HL-60 (cell line): ENCODE data around the gene GRHL1.

Experiments
- GABPA ChIP-seq: IDR thresholded peaks from 2 replicates; pipeline ENCODE4 v1.6.1; 2012; ENCODE audit warnings: low read depth
- POLR2AphosphoS5 ChIP-seq: IDR thresholded peaks from 2 replicates; pipeline ENCODE4 v1.6.1; 2012; ENCODE audit warnings: low read depth
- TF ChIP-seq, protein P1 (sequence below): IDR thresholded peaks from one replicate; pipeline ENCODE4 v1.5.1; 2011; ENCODE audit warnings: low read length, control low read depth, inconsistent platforms; ENCODE audit not compliant: insufficient read depth
- TF ChIP-seq, protein P2 (sequence below): IDR thresholded peaks from 2 replicates; pipeline ENCODE4 v1.6.1; 2012; ENCODE audit warnings: low read depth; ENCODE audit not compliant: insufficient replicate concordance

DNA sequence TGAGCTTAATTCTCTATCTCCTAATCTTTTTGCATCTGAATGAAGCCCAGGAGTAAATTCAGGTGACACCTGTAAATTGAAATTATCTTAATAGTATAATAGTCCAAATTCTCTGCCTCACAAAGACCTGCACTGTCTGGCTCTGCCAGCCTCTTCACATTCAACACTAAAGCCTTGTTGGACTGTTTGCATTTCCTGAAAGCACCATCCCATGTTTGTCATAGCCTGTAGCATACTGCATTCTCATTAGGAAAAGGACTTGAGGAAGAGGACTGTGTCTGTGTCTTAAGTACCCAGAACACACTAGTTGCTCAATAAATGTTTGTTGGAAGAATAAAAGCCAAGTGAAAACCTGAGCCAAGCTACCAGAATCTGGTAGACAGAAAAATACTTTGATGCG, 42.9 kb upstream of the GRHL1 start:
- TF ChIP-seq, protein P1, sequence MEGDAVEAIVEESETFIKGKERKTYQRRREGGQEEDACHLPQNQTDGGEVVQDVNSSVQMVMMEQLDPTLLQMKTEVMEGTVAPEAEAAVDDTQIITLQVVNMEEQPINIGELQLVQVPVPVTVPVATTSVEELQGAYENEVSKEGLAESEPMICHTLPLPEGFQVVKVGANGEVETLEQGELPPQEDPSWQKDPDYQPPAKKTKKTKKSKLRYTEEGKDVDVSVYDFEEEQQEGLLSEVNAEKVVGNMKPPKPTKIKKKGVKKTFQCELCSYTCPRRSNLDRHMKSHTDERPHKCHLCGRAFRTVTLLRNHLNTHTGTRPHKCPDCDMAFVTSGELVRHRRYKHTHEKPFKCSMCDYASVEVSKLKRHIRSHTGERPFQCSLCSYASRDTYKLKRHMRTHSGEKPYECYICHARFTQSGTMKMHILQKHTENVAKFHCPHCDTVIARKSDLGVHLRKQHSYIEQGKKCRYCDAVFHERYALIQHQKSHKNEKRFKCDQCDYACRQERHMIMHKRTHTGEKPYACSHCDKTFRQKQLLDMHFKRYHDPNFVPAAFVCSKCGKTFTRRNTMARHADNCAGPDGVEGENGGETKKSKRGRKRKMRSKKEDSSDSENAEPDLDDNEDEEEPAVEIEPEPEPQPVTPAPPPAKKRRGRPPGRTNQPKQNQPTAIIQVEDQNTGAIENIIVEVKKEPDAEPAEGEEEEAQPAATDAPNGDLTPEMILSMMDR, result no peak
- no peak for TF ChIP-seq POLR2AphosphoS5
- no peak for TF ChIP-seq GABPA
- TF ChIP-seq, protein P2, sequence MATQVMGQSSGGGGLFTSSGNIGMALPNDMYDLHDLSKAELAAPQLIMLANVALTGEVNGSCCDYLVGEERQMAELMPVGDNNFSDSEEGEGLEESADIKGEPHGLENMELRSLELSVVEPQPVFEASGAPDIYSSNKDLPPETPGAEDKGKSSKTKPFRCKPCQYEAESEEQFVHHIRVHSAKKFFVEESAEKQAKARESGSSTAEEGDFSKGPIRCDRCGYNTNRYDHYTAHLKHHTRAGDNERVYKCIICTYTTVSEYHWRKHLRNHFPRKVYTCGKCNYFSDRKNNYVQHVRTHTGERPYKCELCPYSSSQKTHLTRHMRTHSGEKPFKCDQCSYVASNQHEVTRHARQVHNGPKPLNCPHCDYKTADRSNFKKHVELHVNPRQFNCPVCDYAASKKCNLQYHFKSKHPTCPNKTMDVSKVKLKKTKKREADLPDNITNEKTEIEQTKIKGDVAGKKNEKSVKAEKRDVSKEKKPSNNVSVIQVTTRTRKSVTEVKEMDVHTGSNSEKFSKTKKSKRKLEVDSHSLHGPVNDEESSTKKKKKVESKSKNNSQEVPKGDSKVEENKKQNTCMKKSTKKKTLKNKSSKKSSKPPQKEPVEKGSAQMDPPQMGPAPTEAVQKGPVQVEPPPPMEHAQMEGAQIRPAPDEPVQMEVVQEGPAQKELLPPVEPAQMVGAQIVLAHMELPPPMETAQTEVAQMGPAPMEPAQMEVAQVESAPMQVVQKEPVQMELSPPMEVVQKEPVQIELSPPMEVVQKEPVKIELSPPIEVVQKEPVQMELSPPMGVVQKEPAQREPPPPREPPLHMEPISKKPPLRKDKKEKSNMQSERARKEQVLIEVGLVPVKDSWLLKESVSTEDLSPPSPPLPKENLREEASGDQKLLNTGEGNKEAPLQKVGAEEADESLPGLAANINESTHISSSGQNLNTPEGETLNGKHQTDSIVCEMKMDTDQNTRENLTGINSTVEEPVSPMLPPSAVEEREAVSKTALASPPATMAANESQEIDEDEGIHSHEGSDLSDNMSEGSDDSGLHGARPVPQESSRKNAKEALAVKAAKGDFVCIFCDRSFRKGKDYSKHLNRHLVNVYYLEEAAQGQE, result no peak
